Skeletal muscle tissue (tissue), 4 donors: Measurements from ENCODE around the gene MED12L. TPM values are rescaled to one million over a fixed set of nuclear protein-coding genes. Genes with fewer than 3 reads are reported as not detected.
"Not testable (repeated sequence)": the region's sequence is repeated elsewhere in the genome, so short reads cannot be mapped to it uniquely, and the experiment has no call there.

Experiments used
- H3K27ac ChIP-seq: one replicate; pipeline ENCODE4 v1.7.0; 2013; ENCODE audit warnings: mild to moderate bottlenecking, low read depth, low read length, inconsistent platforms
- H3K27me3 ChIP-seq, 3 donors: one replicate each; pipeline ENCODE4 v1.7.0; 2013; ENCODE audit warnings: low read length in 3 of 3; ENCODE audit not compliant: control insufficient read depth in 3 of 3, insufficient read depth in 3 of 3
- H3K36me3 ChIP-seq, 3 donors: one replicate each; pipeline ENCODE4 v1.7.0; 2013; ENCODE audit warnings: low read length in 3 of 3; ENCODE audit not compliant: control insufficient read depth in 3 of 3, insufficient read depth in 3 of 3
- H3K4me1 ChIP-seq, 3 donors: one replicate each; pipeline ENCODE4 v1.7.0; 2013; ENCODE audit warnings: low read length in 3 of 3, mild to moderate bottlenecking in 3 of 3; ENCODE audit not compliant: control insufficient read depth in 3 of 3, insufficient read depth in 3 of 3
- H3K4me3 ChIP-seq, 3 donors: one replicate each; pipeline ENCODE4 v1.7.0; 2013; ENCODE audit warnings: low read length in 3 of 3
- H3K9ac ChIP-seq, 3 donors: one replicate each; pipeline ENCODE4 v1.7.0; 2013; ENCODE audit warnings: low read length in 3 of 3, mild to moderate bottlenecking in 3 of 3, moderate library complexity in 2 of 3, low read depth in 1 of 3
- H3K9me3 ChIP-seq, 3 donors: one replicate each; pipeline ENCODE4 v1.7.0; 2013; ENCODE audit warnings: low read length in 3 of 3; ENCODE audit not compliant: control insufficient read depth in 3 of 3
- total RNA-seq: library from RNA; depleted of rRNA; stranded (reverse); fragments of >200 nt; gene quantifications from one replicate; pipeline ENCODE4 v1.2.3, GENCODE V29; 2014
- donor health status: Osteomylitis.

MED12L gene
- total RNA-seq, 1 donor from 2014 or later, result 8.9 TPM

GRCh38 chr3:151387432-151387831 lies 302.0 kb downstream of the MED12L start:
- Histone ChIP-seq H3K9ac (no peak overlapping the region), H3K9me3 (no peaks in the 10 kb centered on the region), H3K4me1 (no peaks in the 10 kb centered on the region), H3K27me3 (no peaks in the 10 kb centered on the region), H3K36me3 (no peaks in the 10 kb centered on the region), H3K4me3 (no peak overlapping the region), H3K27ac (no peak overlapping the region)

- Histone ChIP-seq H3K27me3 (no peaks in the 10 kb centered on the region), H3K36me3 (no peaks in the 10 kb centered on the region), H3K4me3 (no peak overlapping the region), H3K9ac (no peak overlapping the region), H3K4me1 (no peaks in the 10 kb centered on the region), H3K27ac (no peak overlapping the region), H3K9me3 (no peaks in the 10 kb centered on the region)
Measured at GRCh38 chr3:151387842-151388241, 302.4 kb downstream of the MED12L start.

- Histone ChIP-seq H3K9ac (no peak overlapping the region), H3K36me3 (no peaks in the 10 kb centered on the region), H3K4me3 (no peak overlapping the region), H3K27me3 (no peaks in the 10 kb centered on the region), H3K4me1 (no peaks in the 10 kb centered on the region), H3K9me3 (no peaks in the 10 kb centered on the region), H3K27ac (no peak overlapping the region)
Measured at GRCh38 chr3:151391720-151392119, 306.3 kb downstream of the MED12L start.

GRCh38 chr3:151392191-151392590 lies 306.7 kb downstream of the MED12L start:
- H3K4me1 ChIP-seq, H3K27me3 ChIP-seq, H3K9me3 ChIP-seq, H3K36me3 ChIP-seq, H3K9ac ChIP-seq, H3K27ac ChIP-seq, H3K4me3 ChIP-seq: not testable (repeated sequence)

- no peaks in the 10 kb centered on the region for H3K27me3 ChIP-seq
- H3K9me3 ChIP-seq, result no peaks in the 10 kb centered on the region
- H3K4me3 ChIP-seq, result no peak overlapping the region
- H3K9ac ChIP-seq, result no peak overlapping the region
- H3K36me3 ChIP-seq, result no peaks in the 10 kb centered on the region
- no peaks in the 10 kb centered on the region for H3K4me1 ChIP-seq
- H3K27ac ChIP-seq, result no peak overlapping the region
Measured at GRCh38 chr3:151393146-151393830, 307.8 kb downstream of the MED12L start.

GRCh38 chr3:151393941-151394340 lies 308.5 kb downstream of the MED12L start:
- Histone ChIP-seq H3K36me3 (no peaks in the 10 kb centered on the region), H3K27ac (no peak overlapping the region), H3K9ac (no peak overlapping the region), H3K4me3 (no peak overlapping the region), H3K4me1 (no peaks in the 10 kb centered on the region), H3K27me3 (no peaks in the 10 kb centered on the region), H3K9me3 (no peaks in the 10 kb centered on the region)

GRCh38 chr3:151394611-151395010 lies 309.1 kb downstream of the MED12L start:
- H3K27ac ChIP-seq, result no peak overlapping the region
- H3K4me3 ChIP-seq, result no peak overlapping the region
- no peaks in the 10 kb centered on the region for H3K27me3 ChIP-seq
- no peaks in the 10 kb centered on the region for H3K36me3 ChIP-seq
- H3K4me1 ChIP-seq, result no peaks in the 10 kb centered on the region
- no peak overlapping the region for H3K9ac ChIP-seq
- no peaks in the 10 kb centered on the region for H3K9me3 ChIP-seq

- H3K4me1 ChIP-seq, result no peaks in the 10 kb centered on the region
- H3K9ac ChIP-seq, result no peak overlapping the region
- H3K27ac ChIP-seq, result no peak overlapping the region
- no peaks in the 10 kb centered on the region for H3K9me3 ChIP-seq
- H3K27me3 ChIP-seq, result no peaks in the 10 kb centered on the region
- H3K4me3 ChIP-seq, result no peak overlapping the region
- no peaks in the 10 kb centered on the region for H3K36me3 ChIP-seq
Measured at GRCh38 chr3:151395806-151396205, 310.3 kb downstream of the MED12L start.

GRCh38 chr3:151398895-151399294 lies 313.4 kb downstream of the MED12L start:
- H3K4me3 ChIP-seq, result no peak overlapping the region
- no peaks in the 10 kb centered on the region for H3K36me3 ChIP-seq
- H3K27ac ChIP-seq, result no peak overlapping the region
- H3K4me1 ChIP-seq, result no peaks in the 10 kb centered on the region
- no peaks in the 10 kb centered on the region for H3K9me3 ChIP-seq
- no peaks in the 10 kb centered on the region for H3K27me3 ChIP-seq
- no peak overlapping the region for H3K9ac ChIP-seq

- H3K27ac ChIP-seq, result no peak overlapping the region
- H3K9me3 ChIP-seq, result no peaks in the 10 kb centered on the region
- H3K4me1 ChIP-seq, result no peaks in the 10 kb centered on the region
- H3K27me3 ChIP-seq, result no peaks in the 10 kb centered on the region
- H3K4me3 ChIP-seq, result no peak overlapping the region
- H3K36me3 ChIP-seq, result no peaks in the 10 kb centered on the region
- no peak overlapping the region for H3K9ac ChIP-seq
Measured at GRCh38 chr3:151400341-151400740, 314.9 kb downstream of the MED12L start.
